AG09319 (cell line): Measurements from ENCODE around the gene KIAA0586.
"Not testable (repeated sequence)": the region's sequence is repeated elsewhere in the genome, so short reads cannot be mapped to it uniquely, and the experiment has no call there.

Source experiments
- DNase-seq: peaks from one replicate; pipeline ENCODE4 v3.0.0-alpha.2; 2010; ENCODE audit warnings: low read depth; ENCODE audit errors: extremely low read depth
- CTCF ChIP-seq: IDR thresholded peaks from 2 replicates; pipeline ENCODE4 v1.5.1; 2011; ENCODE audit warnings: low read depth, mild to moderate bottlenecking, inconsistent platforms, low read length, moderate library complexity

The KIAA0586 gene

GRCh38 chr14:58398895-58399294 is 28.6 kb upstream of the KIAA0586 start:
- TF ChIP-seq CTCF: no peak
- DNase-seq: no peak

GRCh38 chr14:58401587-58401986 is 25.9 kb upstream of the KIAA0586 start:
- no peak for TF ChIP-seq CTCF
- no peak for DNase-seq

GRCh38 chr14:58408681-58409215 is 18.8 kb upstream of the KIAA0586 start:
- TF ChIP-seq CTCF: no peak
- DNase-seq: no peak

- no peak for DNase-seq
- no peak for TF ChIP-seq CTCF
Measured at GRCh38 chr14:58414845-58415244, 12.7 kb upstream of the KIAA0586 start.

- TF ChIP-seq CTCF: no peak
- no peak for DNase-seq
Measured at GRCh38 chr14:58415636-58416547, 11.6 kb upstream of the KIAA0586 start.

GRCh38 chr14:58416934-58417333 is 10.6 kb upstream of the KIAA0586 start:
- not testable (repeated sequence) for DNase-seq

GRCh38 chr14:58426670-58427280 is 744 bp upstream of the KIAA0586 start:
- peak; percentile 22 for DNase-seq
- no peak for TF ChIP-seq CTCF
